Activated CD4-positive, alpha-beta T cell treated with anti-CD3 and anti-CD28 coated beads, Interleukin-2, amount 10 ng/mL, durations not matched to agents 24 days and 14 days (primary cell): ENCODE measurements around the gene CCNY. TPM values are rescaled to one million over a fixed set of nuclear protein-coding genes. Genes with fewer than 3 reads are reported as not detected.

ENCODE experiments used
- DNase-seq: peaks from one replicate; pipeline ENCODE4 v3.0.0; 2022
- H3K27ac Mint-ChIP-seq: one replicate; pipeline ENCODE4 v1.8.0; 2022; ENCODE audit warnings: mild to moderate bottlenecking, mixed read lengths
- H3K27me3 Mint-ChIP-seq: one replicate; pipeline ENCODE4 v1.8.0; 2022; ENCODE audit warnings: mixed read lengths
- H3K36me3 Mint-ChIP-seq: one replicate; pipeline ENCODE4 v1.8.0; 2022; ENCODE audit warnings: low read depth, mild to moderate bottlenecking, mixed read lengths
- H3K4me1 Mint-ChIP-seq: one replicate; pipeline ENCODE4 v1.8.0; 2021; ENCODE audit warnings: mixed read lengths
- H3K4me3 Mint-ChIP-seq: one replicate; pipeline ENCODE4 v1.8.0; 2022; ENCODE audit warnings: mild to moderate bottlenecking, moderate library complexity, mixed read lengths
- H3K9me3 Mint-ChIP-seq: one replicate; pipeline ENCODE4 v1.8.0; 2021; ENCODE audit warnings: mixed read lengths
- intact Hi-C: fragments of 100-400 bp; cut with micrococcal nuclease; formaldehyde crosslinking; loops from one replicate; pipeline ENCODE4 v1.15.1; 2023
- total RNA-seq: library from RNA; stranded (reverse); gene quantifications from 2 replicates; pipeline ENCODE4 v1.2.3, GENCODE V29; 2022

CCNY gene
- total RNA-seq, 1 donor from 2014 or later: 58.8 TPM

- H3K4me3 Mint-ChIP-seq: no peak overlapping the region
- H3K4me1 Mint-ChIP-seq: peaks cover 8% of the 10 kb centered on the region
- H3K9me3 Mint-ChIP-seq: no peaks in the 10 kb centered on the region
- H3K36me3 Mint-ChIP-seq: peaks cover 11% of the 10 kb centered on the region
- no peaks in the 10 kb centered on the region for H3K27me3 Mint-ChIP-seq
- no peak for DNase-seq
- no peak overlapping the region for H3K27ac Mint-ChIP-seq
- intact Hi-C loops: no loop called here
Observed at GRCh38 chr10:35559416-35559815, 223.1 kb downstream of the CCNY start.

DNA sequence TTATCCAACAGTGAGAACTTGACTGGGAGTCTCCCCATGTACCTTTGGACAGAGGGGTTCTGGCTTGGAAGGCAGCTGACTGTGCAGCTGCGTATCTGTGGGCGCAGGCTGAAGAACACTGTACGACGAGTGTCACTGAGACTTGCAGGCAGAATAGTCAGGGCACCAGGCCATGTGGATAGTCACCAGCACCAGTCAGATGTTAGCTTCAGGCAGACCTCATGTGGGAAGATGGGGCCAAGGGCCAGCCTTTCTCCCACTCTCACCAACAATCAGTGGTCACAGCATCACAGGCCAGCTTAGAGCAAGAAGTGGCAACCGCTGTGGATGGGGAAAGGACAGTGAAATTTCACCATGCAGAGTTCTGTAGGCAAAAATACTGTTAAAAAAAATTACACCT lies 225.4 kb downstream of the CCNY start:
- DNase-seq: no peak
- no peaks in the 10 kb centered on the region for H3K27me3 Mint-ChIP-seq
- no peak overlapping the region for H3K4me3 Mint-ChIP-seq
- peaks cover 10% of the 10 kb centered on the region for H3K4me1 Mint-ChIP-seq
- peaks cover 14% of the 10 kb centered on the region for H3K36me3 Mint-ChIP-seq
- H3K9me3 Mint-ChIP-seq: no peaks in the 10 kb centered on the region
- intact Hi-C loops: loop anchor here (10.0 kb wide), 3 partner anchors 207 to 437 kb away; partner anchors contain the start of gene CREM
- peak overlapping the region; percentile 40 for H3K27ac Mint-ChIP-seq

- Mint-ChIP-seq H3K27me3 (no peaks in the 10 kb centered on the region), H3K36me3 (peaks cover 14% of the 10 kb centered on the region), H3K27ac (no peak overlapping the region), H3K9me3 (no peaks in the 10 kb centered on the region), H3K4me3 (no peak overlapping the region), H3K4me1 (peaks cover 10% of the 10 kb centered on the region)
- intact Hi-C loops: loop anchor here (10.0 kb wide), 3 partner anchors 208 to 438 kb away; partner anchors contain the start of gene CREM
- DNase-seq: no peak
Observed at GRCh38 chr10:35562427-35562826, 226.1 kb downstream of the CCNY start.

DNA sequence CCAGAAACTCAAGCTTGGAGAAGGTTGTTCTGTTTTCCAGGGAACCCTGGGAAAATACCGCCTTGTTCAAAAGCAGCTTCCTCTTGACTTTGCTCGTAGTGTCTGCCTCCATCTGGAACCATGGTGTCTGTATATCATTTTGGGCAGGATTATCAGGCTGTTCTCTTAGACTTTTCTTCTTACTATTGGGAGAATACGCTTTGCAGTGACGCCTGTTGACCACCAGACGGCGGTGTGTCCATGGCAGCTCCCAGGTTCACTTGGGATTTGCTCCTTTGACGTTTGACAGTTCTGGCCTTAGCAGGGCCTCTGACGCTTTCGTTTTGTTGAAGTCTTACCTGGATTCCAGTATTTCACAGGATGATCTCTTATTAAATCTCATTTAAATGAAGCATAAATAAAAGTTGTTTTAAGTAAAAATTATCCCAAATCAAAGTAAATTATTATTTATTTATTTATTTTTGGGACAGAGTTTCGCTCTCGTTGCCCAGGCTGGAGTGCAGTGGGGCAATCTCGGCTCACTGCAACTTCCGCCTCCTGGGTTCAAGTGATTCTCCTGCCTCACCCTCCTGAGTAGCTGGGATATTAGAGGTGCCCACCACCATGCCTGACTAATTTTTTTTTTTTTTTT lies 227.1 kb downstream of the CCNY start:
- peak overlapping the region; percentile 66 for H3K27ac Mint-ChIP-seq

DNA sequence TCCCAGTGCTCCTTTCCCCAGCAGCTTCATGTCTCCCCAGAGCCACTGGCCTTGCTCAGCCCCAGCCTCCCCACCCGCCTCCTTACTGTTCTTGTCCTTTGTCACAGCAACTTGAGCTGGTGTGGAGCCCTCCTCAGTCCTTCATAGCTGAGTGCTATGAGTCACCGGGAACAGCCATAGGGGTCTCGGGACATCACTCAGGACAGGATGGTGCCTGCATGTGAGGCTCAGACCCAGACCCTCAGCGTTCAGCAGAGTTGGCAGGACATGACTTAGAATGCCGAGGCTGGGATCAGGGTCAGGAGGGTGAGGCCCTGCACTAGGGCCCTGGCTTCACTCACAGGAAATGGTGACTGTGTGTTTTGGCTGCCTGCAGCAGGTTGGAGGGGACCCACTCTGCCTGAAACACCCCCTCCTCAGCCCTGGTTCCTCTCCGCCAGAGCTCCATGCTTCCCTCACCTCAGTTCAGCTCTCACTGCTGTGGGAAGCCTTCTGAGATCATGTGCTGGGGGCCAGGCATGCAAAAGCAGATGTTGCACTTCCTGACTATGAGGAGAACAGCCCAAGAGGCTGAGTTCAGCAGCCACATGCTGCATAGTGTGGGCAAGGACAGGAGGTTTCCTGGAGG lies 228.1 kb downstream of the CCNY start:
- intact Hi-C loops: loop anchor here (10.0 kb wide), 3 partner anchors 210 to 440 kb away; partner anchors contain the start of gene CREM
- no peak for DNase-seq
- Mint-ChIP-seq H3K4me3 (no peak overlapping the region), H3K27ac (peak overlapping the region; percentile 15), H3K27me3 (no peaks in the 10 kb centered on the region), H3K9me3 (no peaks in the 10 kb centered on the region), H3K4me1 (peaks cover 10% of the 10 kb centered on the region), H3K36me3 (peaks cover 16% of the 10 kb centered on the region)

More for the DNA sequence above, 227.1 kb downstream of the CCNY start:
- H3K9me3 Mint-ChIP-seq: no peaks in the 10 kb centered on the region
- H3K4me3 Mint-ChIP-seq: no peak overlapping the region
- DNase-seq: peak; percentile 81
- H3K27me3 Mint-ChIP-seq: no peaks in the 10 kb centered on the region
- peaks cover 14% of the 10 kb centered on the region for H3K36me3 Mint-ChIP-seq
- intact Hi-C loops: loop anchor here (10.0 kb wide), 3 partner anchors 209 to 439 kb away; partner anchors contain the start of gene CREM
- H3K4me1 Mint-ChIP-seq: peaks cover 10% of the 10 kb centered on the region

- peak overlapping the region; percentile 53 for H3K27ac Mint-ChIP-seq
- H3K9me3 Mint-ChIP-seq: no peaks in the 10 kb centered on the region
Observed at GRCh38 chr10:35565602-35566081, 229.3 kb downstream of the CCNY start.

DNA sequence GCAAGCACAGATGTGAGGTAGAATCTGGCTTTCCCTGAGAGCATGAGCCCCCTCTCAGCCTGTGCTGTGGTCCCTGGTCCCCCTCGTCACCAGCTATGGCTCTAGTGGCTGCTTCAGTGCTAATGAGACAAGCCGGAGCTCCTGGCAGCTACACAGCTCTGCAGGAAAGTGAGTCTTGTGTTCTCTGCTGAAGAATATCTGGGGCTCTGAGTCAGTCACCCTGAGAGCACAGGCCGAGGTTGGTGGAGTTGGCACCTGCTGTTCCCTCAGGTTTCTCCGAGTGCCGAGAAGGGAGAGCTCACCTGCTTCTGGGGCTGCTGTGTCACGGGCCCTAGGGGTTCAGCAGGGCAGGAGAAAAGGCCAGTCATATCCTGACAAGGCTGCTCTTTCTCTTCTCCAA lies 231.6 kb downstream of the CCNY start:
- H3K4me1 Mint-ChIP-seq: peaks cover 10% of the 10 kb centered on the region
- H3K9me3 Mint-ChIP-seq: no peaks in the 10 kb centered on the region
- H3K27me3 Mint-ChIP-seq: no peaks in the 10 kb centered on the region
- no peak overlapping the region for H3K27ac Mint-ChIP-seq
- H3K4me3 Mint-ChIP-seq: no peak overlapping the region
- intact Hi-C loops: loop anchor here (10.0 kb wide), 3 partner anchors 213 to 443 kb away; partner anchors contain the start of gene CREM
- H3K36me3 Mint-ChIP-seq: peaks cover 23% of the 10 kb centered on the region
- DNase-seq: no peak

More at GRCh38 chr10:35565602-35566081, 229.3 kb downstream of the CCNY start:
- no peaks in the 10 kb centered on the region for H3K27me3 Mint-ChIP-seq
- no peak overlapping the region for H3K4me3 Mint-ChIP-seq
- peaks cover 13% of the 10 kb centered on the region for H3K36me3 Mint-ChIP-seq
- DNase-seq: no peak
- H3K4me1 Mint-ChIP-seq: peaks cover 10% of the 10 kb centered on the region
- intact Hi-C loops: loop anchor here (10.0 kb wide), 3 partner anchors 211 to 441 kb away; partner anchors contain the start of gene CREM

DNA sequence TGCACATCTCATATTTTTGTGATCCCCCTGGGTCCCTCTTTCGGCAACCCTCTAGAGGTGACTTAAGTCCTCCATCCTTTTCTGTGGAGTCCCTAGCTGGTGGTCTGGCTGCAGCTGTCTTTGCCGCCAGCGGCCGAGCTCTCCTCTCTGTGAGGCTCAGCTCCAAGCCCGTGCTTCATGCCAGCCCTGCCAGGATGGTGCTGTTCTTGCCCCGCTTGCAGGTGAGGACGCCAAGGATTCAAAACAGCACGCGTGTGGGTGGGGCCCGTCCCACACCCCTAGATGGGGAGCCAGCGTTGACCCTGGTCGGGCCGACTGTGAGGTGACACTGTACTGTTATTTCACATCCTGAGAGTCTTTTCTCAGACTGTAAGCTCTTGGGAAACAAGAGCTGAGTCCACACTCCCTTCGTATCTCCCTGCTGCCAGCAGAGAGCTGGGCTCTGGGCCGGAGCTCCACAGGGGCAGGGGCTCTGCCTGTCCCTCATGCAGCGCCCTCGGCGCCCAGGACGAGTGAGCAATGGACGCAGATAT lies 232.2 kb downstream of the CCNY start:
- DNase-seq: no peak
- no peaks in the 10 kb centered on the region for H3K27me3 Mint-ChIP-seq
- no peak overlapping the region for H3K4me3 Mint-ChIP-seq
- no peak overlapping the region for H3K27ac Mint-ChIP-seq
- H3K9me3 Mint-ChIP-seq: no peaks in the 10 kb centered on the region
- H3K4me1 Mint-ChIP-seq: peaks cover 7% of the 10 kb centered on the region
- H3K36me3 Mint-ChIP-seq: peaks cover 23% of the 10 kb centered on the region
- intact Hi-C loops: loop anchor here (10.0 kb wide), 3 partner anchors 214 to 444 kb away; partner anchors contain the start of gene CREM

DNA sequence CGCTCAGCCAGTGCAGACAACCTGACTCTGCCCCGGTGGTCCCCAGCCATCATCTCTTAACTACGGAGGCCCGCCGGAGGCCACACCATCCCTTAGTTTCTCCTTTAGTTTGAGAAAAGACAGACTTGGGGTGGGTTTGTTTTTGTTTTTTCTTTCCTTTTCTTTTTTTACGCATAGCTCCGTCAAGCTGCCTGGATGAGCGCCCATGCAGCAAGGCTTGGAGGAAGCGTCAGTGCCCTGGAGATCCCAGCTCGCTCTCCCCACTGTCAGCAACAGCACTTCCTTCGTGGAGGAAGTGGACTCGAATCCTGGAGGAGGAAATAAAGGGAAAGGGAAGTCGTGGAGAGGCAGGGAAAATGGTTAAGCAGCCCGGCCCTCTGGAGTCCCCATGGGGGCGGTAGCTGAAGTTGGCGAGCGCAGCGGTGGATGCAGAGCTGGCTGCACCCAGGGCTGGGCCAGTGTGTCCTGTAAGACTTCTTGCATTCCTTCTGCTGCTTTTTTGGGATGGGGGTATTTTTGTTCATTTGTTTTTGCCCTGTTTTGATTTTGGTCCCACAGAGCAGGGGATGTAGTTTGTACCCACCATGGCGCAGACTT lies 232.9 kb downstream of the CCNY start:
- H3K27ac Mint-ChIP-seq: no peak overlapping the region
- H3K4me1 Mint-ChIP-seq: peaks cover 6% of the 10 kb centered on the region
- no peak overlapping the region for H3K4me3 Mint-ChIP-seq
- intact Hi-C loops: loop anchor here (10.0 kb wide), 3 partner anchors 214 to 444 kb away; partner anchors contain the start of gene CREM
- H3K36me3 Mint-ChIP-seq: peaks cover 27% of the 10 kb centered on the region
- H3K9me3 Mint-ChIP-seq: no peaks in the 10 kb centered on the region
- H3K27me3 Mint-ChIP-seq: no peaks in the 10 kb centered on the region
- DNase-seq: no peak

- Mint-ChIP-seq H3K9me3 (no peaks in the 10 kb centered on the region), H3K36me3 (peaks cover 27% of the 10 kb centered on the region), H3K27ac (no peak overlapping the region), H3K4me3 (no peak overlapping the region), H3K4me1 (no peaks in the 10 kb centered on the region), H3K27me3 (no peaks in the 10 kb centered on the region)
- intact Hi-C loops: loop anchor here (10.0 kb wide), 3 partner anchors 215 to 445 kb away; partner anchors contain the start of gene CREM
- no peak for DNase-seq
Observed at GRCh38 chr10:35569836-35570235, 233.5 kb downstream of the CCNY start.

DNA sequence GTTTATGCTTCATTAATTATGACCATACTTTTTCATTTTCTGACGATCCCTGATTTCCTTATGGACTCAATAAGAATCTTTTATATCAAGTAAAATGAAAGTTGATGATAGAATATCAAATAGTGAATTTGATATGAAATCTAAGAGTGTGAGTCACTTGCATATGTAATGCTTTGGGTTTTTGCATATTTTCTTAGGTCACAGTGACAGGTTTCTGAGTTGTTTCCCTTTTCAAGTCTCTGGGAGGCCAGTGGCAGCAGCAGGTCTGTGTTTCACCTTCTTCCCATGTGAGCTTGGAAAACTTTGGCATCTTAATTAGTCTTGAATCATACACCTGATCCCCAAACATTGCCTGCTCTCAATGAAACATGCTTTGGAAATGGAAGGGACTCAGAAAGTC lies 234.1 kb downstream of the CCNY start:
- no peaks in the 10 kb centered on the region for H3K9me3 Mint-ChIP-seq
- no peak for DNase-seq
- no peak overlapping the region for H3K4me3 Mint-ChIP-seq
- H3K27me3 Mint-ChIP-seq: no peaks in the 10 kb centered on the region
- H3K27ac Mint-ChIP-seq: no peak overlapping the region
- intact Hi-C loops: no loop called here
- peaks cover 29% of the 10 kb centered on the region for H3K36me3 Mint-ChIP-seq
- peaks cover 2% of the 10 kb centered on the region for H3K4me1 Mint-ChIP-seq

- peaks cover 4% of the 10 kb centered on the region for H3K4me1 Mint-ChIP-seq
- H3K4me3 Mint-ChIP-seq: no peak overlapping the region
- DNase-seq: no peak
- H3K27me3 Mint-ChIP-seq: no peaks in the 10 kb centered on the region
- intact Hi-C loops: no loop called here
- H3K27ac Mint-ChIP-seq: no peak overlapping the region
- H3K36me3 Mint-ChIP-seq: peaks cover 24% of the 10 kb centered on the region
- H3K9me3 Mint-ChIP-seq: no peaks in the 10 kb centered on the region
Observed at GRCh38 chr10:35572583-35572982, 236.3 kb downstream of the CCNY start.

GRCh38 chr10:35573796-35574195 lies 237.5 kb downstream of the CCNY start:
- intact Hi-C loops: no loop called here
- Mint-ChIP-seq H3K4me3 (no peak overlapping the region), H3K27me3 (no peaks in the 10 kb centered on the region), H3K4me1 (peaks cover 4% of the 10 kb centered on the region), H3K27ac (no peak overlapping the region), H3K9me3 (no peaks in the 10 kb centered on the region), H3K36me3 (peaks cover 24% of the 10 kb centered on the region)
- no peak for DNase-seq
